ENCODE data around the gene EVI5.

GRCh38 chr1:92653605-92654381, 131.1 kb downstream of the EVI5 start:
- TF ChIP-seq ZNF274 (IDR thresholded peaks at IDR 0.05; ENCODE audit: low read depth, low read length): no peak
- no peak for TF ChIP-seq YY1 (IDR thresholded peaks at IDR 0.05; ENCODE audit: insufficient read depth, insufficient read length)
